ENCODE data around the gene PIK3AP1.
"Not testable (repeated sequence)": the region's sequence is repeated elsewhere in the genome, so short reads cannot be mapped to it uniquely, and the experiment has no call there.

PIK3AP1 gene

GRCh38 chr10:96681524-96681923 is 38.8 kb downstream of the PIK3AP1 start:
- H3K4me3 ChIP-seq (ENCODE audit: low read length): no peak overlapping the region
- TF ChIP-seq CTCF (conservative IDR thresholded peaks at IDR 0.05; ENCODE audit: low read depth, low read length): no peak
- DNase-seq (ENCODE audit: low read depth): no peak

GRCh38 chr10:96680463-96680862 is 39.9 kb downstream of the PIK3AP1 start:
- DNase-seq (ENCODE audit: low read depth); H3K4me3 ChIP-seq (ENCODE audit: low read length): not testable (repeated sequence)

- TF ChIP-seq CTCF (conservative IDR thresholded peaks at IDR 0.05; ENCODE audit: low read depth, low read length): no peak
- H3K4me3 ChIP-seq (ENCODE audit: low read length): no peak overlapping the region
- DNase-seq (ENCODE audit: low read depth): no peak
These were observed 41.6 kb downstream of the PIK3AP1 start for GRCh38 chr10:96678725-96679124.

GRCh38 chr10:96676272-96677112 is 43.8 kb downstream of the PIK3AP1 start:
- H3K4me3 ChIP-seq (ENCODE audit: low read length): no peak overlapping the region
- TF ChIP-seq CTCF (conservative IDR thresholded peaks at IDR 0.05; ENCODE audit: low read depth, low read length): no peak
- no peak for DNase-seq (ENCODE audit: low read depth)

- TF ChIP-seq CTCF (conservative IDR thresholded peaks at IDR 0.05; ENCODE audit: low read depth, low read length): no peak
- DNase-seq (ENCODE audit: low read depth): no peak
- no peak overlapping the region for H3K4me3 ChIP-seq (ENCODE audit: low read length)
These were observed 44.5 kb downstream of the PIK3AP1 start for GRCh38 chr10:96675846-96676245.

- DNase-seq (ENCODE audit: low read depth): no peak
- no peak for TF ChIP-seq CTCF (conservative IDR thresholded peaks at IDR 0.05; ENCODE audit: low read depth, low read length)
- no peak overlapping the region for H3K4me3 ChIP-seq (ENCODE audit: low read length)
These were observed 46.8 kb downstream of the PIK3AP1 start for GRCh38 chr10:96673318-96674099.

- no peak for DNase-seq (ENCODE audit: low read depth)
- H3K4me3 ChIP-seq (ENCODE audit: low read length): no peak overlapping the region
- no peak for TF ChIP-seq CTCF (conservative IDR thresholded peaks at IDR 0.05; ENCODE audit: low read depth, low read length)
These were observed 47.7 kb downstream of the PIK3AP1 start for GRCh38 chr10:96672481-96673175.
